H1 (cell line): ENCODE measurements around the gene VPS9D1. TPM values are rescaled to one million over a fixed set of nuclear protein-coding genes. Genes with fewer than 3 reads are reported as not detected.

Experiments
- CTCF ChIA-PET: fragments of 300-600 bp; sonication (Branson Sonifier 250); formaldehyde crosslinking; loops from one replicate; lab custom pipeline; 2021; ENCODE audit not compliant: partially characterized antibody; lab: Charles Lee
- POLR2A ChIA-PET: fragments of 300-600 bp; sonication (Branson Sonifier 250); formaldehyde crosslinking; loops from one replicate; lab custom pipeline; 2021; ENCODE audit warnings: inconsistent platforms; ENCODE audit not compliant: partially characterized antibody; lab: Charles Lee
- DNase-seq, 2 experiments: peaks; one replicate each; pipeline versions ENCODE4 v3.0.0 to v3.0.0-alpha.2; 2010 to 2022; ENCODE audit warnings: low spot score in 2 of 2, low read depth in 1 of 2, mixed read lengths in 1 of 2
- FAIRE-seq: peaks from 2 replicates; lab custom pipeline; 2011; peaks lifted over from hg19 to GRCh38; lab: Jason Lieb, UNC
- H2AFZ ChIP-seq: 2 replicates; pipeline ENCODE4 v1.8.1; 2012; ENCODE audit warnings: low read length, inconsistent platforms
- H2AK5ac ChIP-seq: 2 replicates; pipeline ENCODE4 v1.6.1; 2013; ENCODE audit warnings: low read depth, low read length
- H2BK120ac ChIP-seq: replicated peaks from 2 replicates; pipeline ENCODE3; 2013; ENCODE audit warnings: low read depth, low read length, inconsistent platforms
- H2BK12ac ChIP-seq: 2 replicates; pipeline ENCODE4 v1.6.1; 2013; ENCODE audit warnings: low read depth, low read length
- H2BK15ac ChIP-seq: 2 replicates; pipeline ENCODE4 v1.6.1; 2013; ENCODE audit warnings: low read length
- H2BK20ac ChIP-seq: 2 replicates; pipeline ENCODE4 v1.6.1; 2013; ENCODE audit warnings: low read length
- H2BK5ac ChIP-seq: 2 replicates; pipeline ENCODE4 v1.6.1; 2013; ENCODE audit warnings: low read depth, low read length
- H3K14ac ChIP-seq: 2 replicates; pipeline ENCODE4 v1.6.1; 2013; ENCODE audit warnings: inconsistent platforms; ENCODE audit not compliant: insufficient read length
- H3K18ac ChIP-seq: 2 replicates; pipeline ENCODE4 v1.6.1; 2013; ENCODE audit warnings: low read length; ENCODE audit errors: extremely low read depth
- H3K23ac ChIP-seq: 2 replicates; pipeline ENCODE4 v1.6.1; 2013; ENCODE audit warnings: inconsistent platforms; ENCODE audit not compliant: insufficient read length
- H3K23me2 ChIP-seq: 2 replicates; pipeline ENCODE4 v1.6.1; 2013; ENCODE audit warnings: low read depth, low read length
- H3K27ac ChIP-seq: 2 replicates; pipeline ENCODE4 v1.6.1; 2011; ENCODE audit warnings: low read depth, low read length, inconsistent platforms
- H3K27me3 ChIP-seq, 4 experiments: replicated peaks in 1 of 4; 1 replicate in 1 of 4; 2 replicates in 3 of 4; pipeline versions ENCODE4 v1.6.1 to v1.8.1; 2011 to 2013; ENCODE audit warnings: low read length in 3 of 4, mild to moderate bottlenecking in 3 of 4, inconsistent platforms in 2 of 4, mixed read lengths in 2 of 4, moderate library complexity in 1 of 4; ENCODE audit not compliant: control insufficient read depth in 3 of 4, insufficient read depth in 3 of 4; ENCODE audit errors: extremely low read depth in 1 of 4
- H3K36me3 ChIP-seq, 4 experiments: 2 replicates each; pipeline versions ENCODE4 v1.6.1 to v1.8.1; 2011 to 2013; ENCODE audit warnings: mild to moderate bottlenecking in 4 of 4, low read length in 3 of 4, moderate library complexity in 2 of 4, control low read depth in 1 of 4, inconsistent platforms in 1 of 4; ENCODE audit not compliant: insufficient read depth in 4 of 4, control insufficient read depth in 2 of 4
- H3K4ac ChIP-seq: replicated peaks from 2 replicates; pipeline ENCODE3; 2013; ENCODE audit warnings: low read length, low read depth, mixed read lengths, inconsistent platforms; ENCODE audit not compliant: insufficient read length
- H3K4me1 ChIP-seq, 4 experiments: replicated peaks in 1 of 4; 1 replicate in 1 of 4; 2 replicates in 3 of 4; pipeline versions ENCODE4 v1.6.1 to v1.8.1; 2011 to 2013; ENCODE audit warnings: low read length in 3 of 4, inconsistent platforms in 2 of 4, mixed read lengths in 1 of 4; ENCODE audit not compliant: insufficient read depth in 4 of 4, control insufficient read depth in 3 of 4
- H3K4me2 ChIP-seq, 2 experiments: 2 replicates each; pipeline versions ENCODE4 v1.6.1 to v1.8.1; 2011 to 2013; ENCODE audit warnings: low read depth in 2 of 2, low read length in 2 of 2, control low read depth in 1 of 2, inconsistent platforms in 1 of 2, mild to moderate bottlenecking in 1 of 2; ENCODE audit not compliant: insufficient read depth in 1 of 2
- H3K4me3 ChIP-seq, 4 experiments: fragments of 200-600, 300-600 bp in 1 of 4; sonication (generic), shearing (Covaris generic), sonication (Bioruptor Twin) in 1 of 4; 2 replicates each; pipeline versions ENCODE4 v1.5.1 to v1.8.1; 2011 to 2016; ENCODE audit warnings: low read length in 4 of 4, low read depth in 3 of 4, control low read depth in 2 of 4, inconsistent platforms in 2 of 4, mild to moderate bottlenecking in 2 of 4, mixed read lengths in 1 of 4, moderate library complexity in 1 of 4; ENCODE audit not compliant: insufficient read depth in 2 of 4; ENCODE audit errors: extremely low read depth in 1 of 4
- H3K56ac ChIP-seq: replicated peaks from 2 replicates; pipeline ENCODE3; 2013; ENCODE audit warnings: low read depth, mild to moderate bottlenecking, mixed read lengths, low read length, inconsistent platforms; ENCODE audit not compliant: insufficient read length
- H3K79me1 ChIP-seq: 2 replicates; pipeline ENCODE4 v1.6.1; 2013; ENCODE audit warnings: low read depth, low read length, control low read depth
- H3K79me2 ChIP-seq, 2 experiments: 2 replicates each; pipeline versions ENCODE4 v1.6.1 to v1.8.1; 2012 to 2013; ENCODE audit warnings: low read length in 2 of 2, mild to moderate bottlenecking in 2 of 2, inconsistent platforms in 1 of 2; ENCODE audit not compliant: insufficient read depth in 2 of 2, control insufficient read depth in 1 of 2
- H3K9ac ChIP-seq, 4 experiments: replicated peaks in 1 of 4; 1 replicate in 1 of 4; 2 replicates in 3 of 4; pipeline versions ENCODE4 v1.6.1 to v1.8.1; 2011 to 2013; ENCODE audit warnings: low read depth in 3 of 4, low read length in 3 of 4, control low read depth in 2 of 4, mild to moderate bottlenecking in 2 of 4, moderate library complexity in 2 of 4, inconsistent platforms in 1 of 4; ENCODE audit errors: extremely low read depth in 1 of 4
- H3K9me3 ChIP-seq, 2 experiments: 2 replicates each; pipeline versions ENCODE4 v1.6.1 to v1.8.1; 2012 to 2013; ENCODE audit warnings: mild to moderate bottlenecking in 2 of 2, moderate library complexity in 2 of 2, control low read depth in 1 of 2, inconsistent platforms in 1 of 2, low read depth in 1 of 2, low read length in 1 of 2, mixed read lengths in 1 of 2; ENCODE audit not compliant: insufficient read depth in 2 of 2
- H4K20me1 ChIP-seq, 2 experiments: replicated peaks in 1 of 2; 2 replicates each; pipeline versions ENCODE3 to v1.8.1; 2011 to 2013; ENCODE audit warnings: inconsistent platforms in 2 of 2, low read length in 2 of 2, mild to moderate bottlenecking in 1 of 2; ENCODE audit not compliant: insufficient read depth in 2 of 2, control insufficient read depth in 1 of 2
- H4K5ac ChIP-seq: 2 replicates; pipeline ENCODE4 v1.6.1; 2013; ENCODE audit warnings: low read length, low read depth, mixed read lengths, inconsistent platforms; ENCODE audit not compliant: insufficient read length
- H4K8ac ChIP-seq: 2 replicates; pipeline ENCODE4 v1.8.0; 2013; ENCODE audit warnings: mild to moderate bottlenecking, moderate library complexity, low read length, inconsistent platforms; ENCODE audit not compliant: insufficient read depth; ENCODE audit errors: extremely low read depth
- H4K91ac ChIP-seq: replicated peaks from 2 replicates; pipeline ENCODE3; 2013; ENCODE audit warnings: low read length, mixed read lengths, inconsistent platforms; ENCODE audit not compliant: insufficient read length
- CHD2 ChIP-seq: IDR thresholded peaks from 2 replicates; pipeline ENCODE4 v1.6.1; 2012; ENCODE audit warnings: low read length, improper control_type of control experiment
- CTBP2 ChIP-seq: IDR thresholded peaks from 2 replicates; pipeline ENCODE4 v1.7.0; 2011; ENCODE audit warnings: borderline replicate concordance, mild to moderate bottlenecking, moderate library complexity, mixed read lengths, low read length; ENCODE audit not compliant: insufficient read depth, insufficient read length
- E2F6 ChIP-seq: IDR thresholded peaks from 2 replicates; pipeline ENCODE4 v1.6.1; 2012; ENCODE audit warnings: inconsistent platforms
- EP300 ChIP-seq, 2 experiments: IDR thresholded peaks; 1 replicate in 1 of 2; 2 replicates in 1 of 2; pipeline ENCODE4 v1.6.1; 2011 to 2012; ENCODE audit warnings: low read depth in 2 of 2, low read length in 2 of 2, mild to moderate bottlenecking in 2 of 2, borderline replicate concordance in 1 of 2, inconsistent platforms in 1 of 2, moderate library complexity in 1 of 2
- GABPA ChIP-seq: IDR thresholded peaks from 2 replicates; pipeline ENCODE4 v1.6.1; 2011; ENCODE audit warnings: mild to moderate bottlenecking, low read length, moderate library complexity, borderline replicate concordance; ENCODE audit not compliant: insufficient read depth
- HDAC6 ChIP-seq: IDR thresholded peaks from one replicate; pipeline ENCODE4 v1.7.1; 2012; ENCODE audit warnings: low read depth, mild to moderate bottlenecking, inconsistent platforms, low read length, moderate library complexity
- MAFK ChIP-seq: IDR thresholded peaks from 2 replicates; pipeline ENCODE4 v1.6.1; 2012; ENCODE audit warnings: low read depth, mild to moderate bottlenecking, improper control_type of control experiment, low read length
- NANOG ChIP-seq: IDR thresholded peaks from 2 replicates; pipeline ENCODE4 v1.6.1; 2011; ENCODE audit warnings: low read length, low read depth, mild to moderate bottlenecking, inconsistent platforms; ENCODE audit not compliant: insufficient read depth, poor library complexity, severe bottlenecking
- SP1 ChIP-seq: IDR thresholded peaks from 2 replicates; pipeline ENCODE4 v1.6.1; 2011; ENCODE audit warnings: low read depth, low read length
- USF2 ChIP-seq: IDR thresholded peaks from 2 replicates; pipeline ENCODE4 v1.6.1; 2011; ENCODE audit warnings: low read length, improper control_type of control experiment
- WGBS, 2 experiments: shearing (Covaris generic) in 1 of 2; methylation state at CpG; one replicate each; pipeline versions ENCODE4 v1.1.6 to v1.1.7; 2013 to 2015; ENCODE audit warnings: low lambda C conversion rate in 2 of 2, mixed read lengths in 2 of 2, inconsistent platforms in 1 of 2, low coverage in 1 of 2, missing lambda C conversion rate in 1 of 2; ENCODE audit not compliant: insufficient replicate concordance in 2 of 2, insufficient coverage in 1 of 2, insufficient read length in 1 of 2; ENCODE audit errors: extremely low coverage in 1 of 2, missing lambda C conversion rate in 1 of 2; 5-methylcytosine and 5-hydroxymethylcytosine counted together
- polyA plus RNA-seq, 7 experiments: library from polyadenylated mRNA; depleted of rRNA in 3 of 7; stranded (reverse) in 5 of 7; unstranded in 2 of 7; fragments of >200 nt in 5 of 7; fragments of 200-250 nt in 2 of 7; gene quantifications; 1 replicate in 5 of 7; 2 replicates in 1 of 7; 4 replicates in 1 of 7; pipeline versions ENCODE4 v1.2.1 to v1.2.3, GENCODE V29; 2011 to 2013; ENCODE audit warnings: missing spikeins in 2 of 7, mixed read lengths in 2 of 7
- total RNA-seq: library from RNA; stranded (reverse); fragmentation: NEBNext Ultra II Directional; extraction: Animal tissue kit (Norgen Biotek cat#: 25700); gene quantifications from 2 replicates; pipeline ENCODE4 v1.2.1, GENCODE V29; 2021

The VPS9D1 gene
- total and polyA plus RNA-seq, 2 of the 8 experiments (the other 6 are each of a cell fraction or from before 2014, with no cell fraction given): 2.9 to 5.4 TPM

GRCh38 chr16:89746043-89746442 is 25.3 kb upstream of the VPS9D1 start:
- H3K4me2 ChIP-seq: no peak overlapping the region
- no peak overlapping the region for H4K91ac ChIP-seq
- CTCF ChIA-PET: interaction anchor here (0.6 to 2.0 kb wide), 6 partner anchors 9 to 166 kb away, joined by 3 to 7 read pairs (median 3); no protein-coding TSS in a partner anchor
- H3K23ac ChIP-seq: no peak overlapping the region
- no peak overlapping the region for H2BK12ac ChIP-seq
- H2AFZ ChIP-seq: no peak overlapping the region
- POLR2A ChIA-PET: interaction anchor here (1.2 to 2.2 kb wide), 4 partner anchors 7 to 24 kb away, joined by 3 to 7 read pairs (median 4); no protein-coding TSS in a partner anchor
- peaks cover 1 to 12% of the 10 kb centered on the region in 2 experiments for H4K20me1 ChIP-seq
- H3K4me3 ChIP-seq: no peak overlapping the region
- H3K14ac ChIP-seq: no peak overlapping the region
- no peak overlapping the region for H4K8ac ChIP-seq
- no peak overlapping the region for H2BK20ac ChIP-seq
- H2BK120ac ChIP-seq: no peak overlapping the region
- peaks cover 24 to 61% (median 51%) of the 10 kb centered on the region in 4 experiments for H3K36me3 ChIP-seq
- DNase-seq: no peak
- H3K9ac ChIP-seq: no peak overlapping the region
- no peak overlapping the region for H3K56ac ChIP-seq
- no peaks in the 10 kb centered on the region for H3K27me3 ChIP-seq
- peaks cover 2% of the 10 kb centered on the region; the same call in 1 of the 2 replicates for H3K79me1 ChIP-seq
- 89% methylated on average over 15 of the region's 15 CpGs; no CpG with 5 or more reads in 1 of the 2 experiments for WGBS, 2 experiments
- no peaks in the 10 kb centered on the region for H3K23me2 ChIP-seq
- H2BK5ac ChIP-seq: no peak overlapping the region
- H2BK15ac ChIP-seq: no peak overlapping the region
- no peaks in the 10 kb centered on the region for H3K4me1 ChIP-seq
- no peaks in the 10 kb centered on the region for H3K9me3 ChIP-seq
- H3K4ac ChIP-seq: no peak overlapping the region
- FAIRE-seq: no peak
- H3K79me2 ChIP-seq: no peaks in the 10 kb centered on the region
- H2AK5ac ChIP-seq: no peak overlapping the region
- no peak overlapping the region for H3K18ac ChIP-seq
- H3K27ac ChIP-seq: no peak overlapping the region
- no peak overlapping the region for H4K5ac ChIP-seq
- no peak for TF ChIP-seq HDAC6
- TF ChIP-seq CHD2: no peak
- TF ChIP-seq NANOG: no peak
- no peak for TF ChIP-seq USF2
- no peak for TF ChIP-seq GABPA
- TF ChIP-seq SP1: no peak
- TF ChIP-seq CTBP2: no peak
- no peak for TF ChIP-seq MAFK
- no peak for TF ChIP-seq EP300 (IDR thresholded peaks at IDR 0.05; ENCODE audit: borderline replicate concordance in 1 of 2, low read depth in 2 of 2, low read length in 2 of 2)
- no peak for TF ChIP-seq E2F6
